Right cardiac atrium (tissue), 5 donors: ENCODE results near the gene EYA2. TPM values are rescaled to one million over a fixed set of nuclear protein-coding genes. Genes with fewer than 3 reads are reported as not detected.

ENCODE experiments used
- ATAC-seq, 2 donors: fragments of 200-7000 bp; cut with Tn5 transposase; one replicate each; pipeline versions ENCODE4 v1.8.0 to v1.9.1; 2020; ENCODE audit warnings: moderate library complexity in 2 of 2, mild to moderate bottlenecking in 1 of 2
- DNase-seq, 3 donors: peaks; one replicate each; pipeline ENCODE4 v3.0.0-alpha.2; 2020
- H3K27ac ChIP-seq: one replicate; pipeline ENCODE4 v1.5.1; 2013; ENCODE audit warnings: mild to moderate bottlenecking, low read length, control low read depth, moderate library complexity
- H3K27me3 ChIP-seq: one replicate; pipeline ENCODE4 v1.6.1; 2013; ENCODE audit not compliant: control insufficient read depth, insufficient read depth
- H3K4me1 ChIP-seq: one replicate; pipeline ENCODE4 v1.6.1; 2013; ENCODE audit warnings: low read length; ENCODE audit not compliant: control insufficient read depth, insufficient read depth
- H3K4me3 ChIP-seq: one replicate; pipeline ENCODE4 v1.5.1; 2013; ENCODE audit warnings: low read length, control low read depth
- H3K9me3 ChIP-seq: one replicate; pipeline ENCODE4 v1.6.1; 2013; ENCODE audit warnings: low read length; ENCODE audit not compliant: control insufficient read depth
- WGBS: extraction: QIAGEN DNeasy Blood & Tissue Kit; methylation state at CpG from one replicate; pipeline ENCODE4 v1.1.7; 2013; 5-methylcytosine and 5-hydroxymethylcytosine counted together
- intact Hi-C, 4 donors: fragments of 100-400 bp; cut with DNase I; formaldehyde crosslinking; loops; one replicate each; pipeline versions ENCODE4 v1.11.0 to v1.14.0; 2022 to 2023
- polyA plus RNA-seq: library from polyadenylated mRNA; stranded (reverse); fragments of 200-250 nt; gene quantifications from one replicate; pipeline ENCODE4 v1.2.3, GENCODE V29; 2013
- total RNA-seq, 4 donors: library from RNA; stranded (reverse); fragmentation: NEBNext Ultra II Directional; extraction: Animal tissue kit (Norgen Biotek cat#: 25700); gene quantifications; one replicate each; pipeline ENCODE4 v1.2.1, GENCODE V29; 2021
- donor health status: healthy with polysubstance abuse.
- donor health status: DM: no; HTN: yes; CAD: no.
- donor health status: DM: no; HTN: no; CAD: no.
- donor health status: DM: no; HTN: yes; CAD: no; lungs with severe emphysema.
- donor health status: DM: yes; HTN: yes; CAD: no.

Gene EYA2
- total and polyA plus RNA-seq, 5 donors, result 1.6 to 3.7 (median 3.4) TPM

DNA sequence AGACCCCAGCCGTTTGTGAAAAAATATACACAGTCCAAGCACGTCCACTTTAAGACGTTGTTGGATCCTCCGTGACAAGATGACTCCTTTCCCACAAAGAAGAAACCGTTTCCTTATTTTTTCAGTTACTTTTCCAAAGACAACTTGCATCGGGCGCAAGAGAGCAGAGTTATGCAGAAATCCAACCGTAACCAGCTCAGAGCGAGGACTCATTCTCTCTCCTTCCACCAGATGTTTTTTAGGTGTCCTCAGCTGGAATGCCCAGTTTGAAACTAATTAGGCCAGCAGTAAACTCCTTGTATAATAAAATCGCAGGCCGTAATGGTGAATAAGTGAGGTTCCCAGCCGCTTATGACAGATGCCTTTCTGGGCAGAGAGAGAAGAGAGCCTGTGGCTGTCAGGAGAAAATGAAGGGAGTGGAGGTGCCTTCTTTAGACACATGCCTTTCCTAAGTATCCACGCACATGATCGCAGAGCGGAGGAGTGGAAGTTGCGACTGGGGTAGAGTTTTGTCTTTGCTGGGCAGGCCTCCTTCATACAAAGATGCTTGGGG, 2.8 kb downstream of the EYA2 start:
- no peak for DNase-seq
- no peaks in the 10 kb centered on the region for H3K27me3 ChIP-seq
- no peaks in the 10 kb centered on the region for H3K4me1 ChIP-seq
- H3K27ac ChIP-seq, result no peak overlapping the region
- no peak overlapping the region for H3K4me3 ChIP-seq
- intact Hi-C loops, result no loop called here
- H3K9me3 ChIP-seq, result no peaks in the 10 kb centered on the region
- no peak for ATAC-seq
- 81% methylated on average over 16 of the region's 16 CpGs for WGBS

DNA sequence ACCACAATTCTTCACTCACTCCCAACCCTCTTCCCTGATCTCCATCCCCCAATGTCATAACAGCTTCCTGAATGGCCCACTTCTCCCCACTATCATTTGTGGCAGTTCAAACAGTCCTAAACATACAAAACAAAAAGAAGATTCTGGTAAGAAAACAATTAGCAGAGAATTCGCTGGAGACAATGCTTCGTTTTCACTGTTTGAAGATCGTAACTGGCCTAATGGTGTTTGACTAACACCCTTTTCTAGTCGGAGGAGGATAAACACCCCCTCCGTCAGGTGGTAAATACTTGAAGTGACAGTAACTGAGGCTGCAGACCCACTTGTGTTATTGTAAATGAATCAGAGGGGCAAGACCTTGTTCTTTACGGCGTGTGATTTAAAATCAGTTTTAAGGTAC, 3.8 kb downstream of the EYA2 start:
- intact Hi-C loops, result no loop called here
- ATAC-seq (no peak), DNase-seq (no peak)
- H3K9me3 ChIP-seq, result no peaks in the 10 kb centered on the region
- H3K27me3 ChIP-seq, result no peaks in the 10 kb centered on the region
- WGBS, result 75% methylated on average over 7 of the region's 7 CpGs
- H3K27ac ChIP-seq, result no peak overlapping the region
- no peak overlapping the region for H3K4me3 ChIP-seq
- H3K4me1 ChIP-seq, result no peaks in the 10 kb centered on the region

DNA sequence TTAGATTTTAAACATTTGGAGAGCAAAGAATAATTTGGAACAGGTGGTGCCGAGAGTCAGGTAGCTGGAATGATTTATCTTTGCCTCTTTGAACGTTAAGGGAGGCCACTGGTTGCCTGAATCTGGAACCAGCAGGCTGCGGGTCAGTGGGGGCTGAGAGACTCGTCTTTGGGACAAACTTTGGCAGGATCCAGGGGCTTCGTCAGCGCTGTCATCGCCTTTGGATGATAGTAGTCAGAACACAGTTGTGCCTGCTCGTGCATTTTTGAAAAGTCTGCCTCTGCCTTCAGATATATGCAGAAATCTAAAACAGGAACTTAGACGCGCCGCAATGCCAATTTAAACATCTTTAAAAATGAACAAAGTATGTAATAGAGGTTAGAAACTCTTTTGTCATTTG, 5.0 kb downstream of the EYA2 start:
- DNase-seq, result peak; percentile 74 to 89 (median 83)
- peak; percentile 76 to 82 for ATAC-seq
- intact Hi-C loops, result no loop called here
- no peaks in the 10 kb centered on the region for H3K4me1 ChIP-seq
- no peaks in the 10 kb centered on the region for H3K27me3 ChIP-seq
- WGBS, result 21% methylated on average over 11 of the region's 11 CpGs
- no peaks in the 10 kb centered on the region for H3K9me3 ChIP-seq
- no peak overlapping the region for H3K4me3 ChIP-seq
- peak overlapping the region; percentile 53 for H3K27ac ChIP-seq

DNA sequence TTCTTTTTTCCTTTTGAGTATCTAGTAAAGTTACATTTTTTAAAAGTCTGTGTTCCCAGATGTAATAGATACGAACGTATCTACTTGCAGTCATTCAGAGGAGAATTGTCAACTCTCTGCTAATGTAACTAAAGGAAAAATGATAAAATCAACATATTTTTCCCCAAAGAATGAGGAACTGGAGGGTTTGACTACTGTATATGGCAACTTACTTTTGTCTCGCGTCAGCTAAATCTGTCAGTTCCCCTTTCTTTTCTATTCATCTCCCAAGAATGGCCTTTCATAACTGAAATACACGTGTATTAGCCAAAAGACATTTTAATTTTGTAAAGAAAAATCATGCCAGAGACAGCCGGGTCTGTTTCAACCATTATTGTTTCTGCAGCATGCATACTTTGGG, 5.4 kb downstream of the EYA2 start:
- intact Hi-C loops, result no loop called here
- no peak for DNase-seq
- no peak for ATAC-seq
- no peak overlapping the region for H3K27ac ChIP-seq
- H3K4me1 ChIP-seq, result no peaks in the 10 kb centered on the region
- 33% methylated on average over 6 of the region's 6 CpGs for WGBS
- no peaks in the 10 kb centered on the region for H3K27me3 ChIP-seq
- no peaks in the 10 kb centered on the region for H3K9me3 ChIP-seq
- no peak overlapping the region for H3K4me3 ChIP-seq

DNA sequence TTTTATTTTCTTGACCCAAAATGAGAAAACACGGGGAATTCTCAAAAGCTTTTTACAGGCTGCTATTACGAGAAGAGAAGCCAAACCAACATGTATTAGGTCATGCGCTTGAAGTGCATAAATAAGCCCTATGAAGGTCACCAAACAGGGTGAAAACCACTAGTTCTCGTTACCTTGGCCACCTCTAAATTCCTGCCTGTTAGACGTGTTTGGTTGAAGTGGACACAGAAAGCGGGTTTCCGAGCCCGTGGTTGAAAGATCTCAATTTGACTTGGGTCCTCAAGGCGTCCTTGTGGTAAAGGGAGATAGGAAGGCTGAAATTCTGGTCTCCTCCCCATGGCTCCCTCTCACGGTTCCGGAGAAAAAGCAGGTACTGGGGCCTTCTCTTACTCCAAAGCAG, 6.2 kb downstream of the EYA2 start:
- WGBS, result 75% methylated on average over 11 of the region's 11 CpGs
- Histone ChIP-seq H3K27ac (no peak overlapping the region), H3K4me1 (no peaks in the 10 kb centered on the region), H3K4me3 (no peak overlapping the region), H3K27me3 (no peaks in the 10 kb centered on the region), H3K9me3 (no peaks in the 10 kb centered on the region)
- intact Hi-C loops, result no loop called here
- no peak for ATAC-seq
- no peak for DNase-seq

DNA sequence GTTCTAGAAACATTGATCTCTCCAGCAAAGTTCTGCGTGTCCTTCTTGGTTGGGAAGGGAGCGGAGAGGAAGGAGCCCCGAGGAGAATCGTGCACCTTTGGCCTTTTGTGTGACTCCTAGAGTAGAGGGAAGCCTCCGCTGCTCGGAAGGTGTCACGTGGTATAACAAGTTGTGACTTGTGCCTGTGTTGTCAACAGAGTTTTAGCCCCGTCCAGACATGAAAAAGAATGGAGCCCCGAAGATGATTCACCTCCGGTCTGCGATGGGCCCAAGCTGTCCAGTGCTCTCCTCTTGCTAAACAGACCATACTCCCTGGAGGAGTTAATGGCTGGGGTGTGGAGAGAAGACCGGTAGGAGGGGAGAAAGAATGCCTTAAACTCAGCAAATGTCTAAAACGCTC, 7.0 kb downstream of the EYA2 start:
- no peak for DNase-seq
- Histone ChIP-seq H3K4me3 (no peak overlapping the region), H3K4me1 (no peaks in the 10 kb centered on the region), H3K9me3 (no peaks in the 10 kb centered on the region), H3K27ac (no peak overlapping the region), H3K27me3 (no peaks in the 10 kb centered on the region)
- WGBS, result 82% methylated on average over 13 of the region's 13 CpGs
- no peak for ATAC-seq
- intact Hi-C loops, result no loop called here

DNA sequence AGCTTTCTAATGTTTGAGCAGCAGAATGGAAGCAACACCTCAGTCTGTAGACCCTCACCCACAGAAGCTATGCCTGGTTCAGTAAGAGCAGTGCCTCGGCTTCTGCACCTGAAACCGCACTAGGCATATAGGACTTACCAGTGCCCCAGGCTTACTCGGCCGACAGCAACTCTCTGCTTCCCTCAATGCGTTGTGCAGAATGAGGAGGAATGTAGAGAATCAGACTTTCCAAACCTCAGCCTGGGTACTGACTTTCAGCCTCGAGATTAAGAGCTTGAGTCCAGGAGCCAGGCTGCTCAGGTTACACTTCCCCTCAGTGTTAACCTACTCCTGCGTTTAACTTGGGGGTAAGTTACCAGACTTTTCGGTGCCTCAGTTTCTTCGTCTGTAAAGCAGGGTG, 8.6 kb downstream of the EYA2 start:
- ATAC-seq (no peak), DNase-seq (no peak)
- Histone ChIP-seq H3K9me3 (no peaks in the 10 kb centered on the region), H3K4me1 (no peaks in the 10 kb centered on the region), H3K27me3 (no peaks in the 10 kb centered on the region), H3K27ac (no peak overlapping the region), H3K4me3 (no peak overlapping the region)
- 76% methylated on average over 9 of the region's 9 CpGs for WGBS
- intact Hi-C loops, result no loop called here

DNA sequence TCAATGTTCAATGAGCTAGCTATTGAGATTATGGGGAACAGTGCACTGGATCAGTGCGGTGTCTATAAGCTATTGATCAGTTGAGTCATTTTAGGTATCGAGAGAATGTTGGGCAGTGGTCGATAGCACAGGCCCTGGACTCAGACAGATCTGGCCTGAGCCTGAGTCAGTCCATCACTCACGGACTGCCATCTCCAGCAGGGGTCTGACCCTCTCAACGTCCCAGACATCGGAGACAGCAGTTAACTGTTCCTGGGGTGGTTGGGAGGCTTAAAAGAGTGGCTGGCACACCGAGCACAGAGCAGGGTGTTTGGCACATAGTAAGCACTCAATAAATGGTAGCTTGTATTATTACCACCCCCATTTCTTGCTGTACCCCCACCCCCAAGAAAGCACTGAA, 9.3 kb downstream of the EYA2 start:
- WGBS, result 73% methylated on average over 7 of the region's 7 CpGs
- no peaks in the 10 kb centered on the region for H3K27me3 ChIP-seq
- H3K4me3 ChIP-seq, result no peak overlapping the region
- intact Hi-C loops, result no loop called here
- no peaks in the 10 kb centered on the region for H3K9me3 ChIP-seq
- no peak overlapping the region for H3K27ac ChIP-seq
- H3K4me1 ChIP-seq, result no peaks in the 10 kb centered on the region
- ATAC-seq, result no peak
- DNase-seq, result no peak

DNA sequence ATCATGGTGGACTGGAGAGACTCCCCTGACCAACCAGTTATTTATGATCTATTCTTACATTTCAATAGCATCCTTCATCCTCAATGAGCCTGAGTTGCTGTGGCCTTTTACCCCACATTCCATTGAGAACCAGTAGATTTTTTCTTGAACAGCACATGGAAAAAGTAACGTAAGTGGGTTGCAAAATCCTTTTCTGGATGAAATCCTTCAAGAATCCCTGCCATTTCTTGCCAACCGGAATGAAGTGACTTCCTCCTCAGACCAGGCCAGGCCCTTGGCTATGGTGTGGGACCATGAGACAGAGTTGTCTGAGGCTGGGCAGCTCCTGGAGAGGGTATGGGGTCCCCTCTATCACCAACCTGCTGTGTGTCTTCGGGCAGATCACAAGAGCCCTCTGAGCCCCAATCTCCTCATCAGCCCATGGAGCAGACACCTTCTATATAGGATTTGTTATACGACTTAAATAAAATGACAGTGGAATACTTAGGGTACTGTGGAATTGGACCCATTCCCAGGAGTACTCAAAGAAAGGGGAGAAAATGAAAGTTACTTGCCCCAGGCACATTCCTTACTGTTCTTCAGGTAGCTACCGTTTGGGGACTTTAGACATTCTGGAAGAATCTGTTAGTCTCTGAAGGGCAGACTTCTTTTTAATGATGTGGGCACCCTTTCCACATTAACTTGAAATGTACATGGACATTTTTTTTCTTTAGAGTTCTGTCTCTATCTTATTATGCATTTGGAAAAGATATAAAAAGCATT, 10.9 kb downstream of the EYA2 start:
- Histone ChIP-seq H3K9me3 (no peaks in the 10 kb centered on the region), H3K4me1 (no peaks in the 10 kb centered on the region), H3K4me3 (no peak overlapping the region), H3K27ac (peak overlapping the region; percentile 42), H3K27me3 (no peaks in the 10 kb centered on the region)
- ATAC-seq (peak; percentile 74 to 80), DNase-seq (peak in 2 of 3 donors; percentile 48 to 64)
- 56% methylated on average over 5 of the region's 5 CpGs for WGBS
- intact Hi-C loops, result no loop called here

DNA sequence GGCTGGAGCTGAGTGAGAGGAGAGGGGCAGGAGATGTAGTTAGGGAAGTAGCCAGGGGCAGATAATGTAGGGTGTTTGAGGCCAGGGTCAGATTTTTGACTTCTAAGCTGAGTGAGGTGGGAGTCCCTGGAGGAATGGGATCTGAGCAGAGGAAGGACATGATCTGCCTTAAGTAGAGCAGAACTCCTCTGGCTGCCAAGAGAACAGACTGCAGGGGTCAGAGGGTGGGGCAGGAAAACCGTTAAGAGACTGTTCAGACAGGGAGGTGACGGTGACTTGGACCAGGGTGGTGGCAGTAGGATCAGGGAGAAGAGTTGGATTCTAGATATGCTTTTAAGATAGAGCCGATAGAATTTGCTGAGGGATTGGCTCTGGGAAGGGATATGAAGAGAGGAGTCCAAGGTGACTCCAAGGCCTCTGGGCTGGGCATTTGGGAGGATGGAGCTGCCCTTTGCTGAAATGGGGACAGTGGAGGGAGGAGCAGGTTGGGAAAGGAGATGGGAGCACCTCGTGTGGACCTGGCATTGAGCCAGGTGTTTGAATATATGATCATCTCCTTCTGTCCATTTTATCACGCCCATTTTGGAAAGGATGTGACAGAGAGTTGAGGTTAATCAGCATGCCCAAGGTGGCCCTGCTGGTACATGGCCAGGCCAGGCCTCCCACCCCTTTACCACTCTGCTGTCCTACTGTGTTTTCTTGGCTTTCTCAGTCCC, 18.8 kb downstream of the EYA2 start:
- DNase-seq (no peak), ATAC-seq (no peak)
- H3K27ac ChIP-seq, result no peak overlapping the region
- H3K4me1 ChIP-seq, result no peaks in the 10 kb centered on the region
- H3K27me3 ChIP-seq, result no peaks in the 10 kb centered on the region
- intact Hi-C loops, result no loop called here
- no peak overlapping the region for H3K4me3 ChIP-seq
- 67% methylated on average over 5 of the region's 5 CpGs for WGBS
- peaks cover 2% of the 10 kb centered on the region for H3K9me3 ChIP-seq

DNA sequence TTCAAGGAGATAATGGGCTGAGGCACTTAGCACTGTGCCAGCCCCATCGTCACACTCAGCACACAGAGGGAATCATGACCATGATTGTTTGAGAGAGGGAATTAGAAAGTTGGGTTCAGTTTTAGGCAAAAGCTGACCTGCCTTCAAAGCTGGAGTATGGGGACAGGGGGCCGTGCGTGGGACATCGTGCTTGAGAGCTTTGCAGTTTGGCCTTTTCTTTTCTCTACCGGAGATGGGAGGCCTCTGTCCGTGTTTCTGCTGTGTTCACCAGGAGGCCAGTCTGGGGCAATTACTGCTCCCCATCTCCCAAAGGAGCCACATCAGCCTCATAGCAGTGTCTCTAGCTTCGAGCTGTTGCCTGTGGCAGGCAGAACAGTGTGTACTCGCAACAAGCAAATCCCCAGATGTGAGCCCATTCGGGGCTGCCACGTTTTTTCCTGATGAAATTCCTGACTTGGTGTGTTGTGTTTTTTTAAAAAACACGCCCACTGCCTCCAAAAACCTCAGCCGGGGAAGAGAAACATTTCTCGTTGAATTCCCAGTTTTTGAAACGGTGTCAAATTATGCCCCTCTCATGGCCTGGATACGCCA, 20.2 kb downstream of the EYA2 start:
- Histone ChIP-seq H3K4me3 (no peak overlapping the region), H3K4me1 (no peaks in the 10 kb centered on the region), H3K27ac (peak overlapping the region; percentile 63), H3K27me3 (no peaks in the 10 kb centered on the region), H3K9me3 (peaks cover 2% of the 10 kb centered on the region)
- ATAC-seq (peak; percentile 78 to 87), DNase-seq (peak in 2 of 3 donors; percentile 61 to 77)
- intact Hi-C loops, result no loop called here
- 60% methylated on average over 15 of the region's 15 CpGs for WGBS
